Keratinocyte (primary cell): ENCODE measurements around the gene DCST1. TPM values are rescaled to one million over a fixed set of nuclear protein-coding genes. Genes with fewer than 3 reads are reported as not detected.

ENCODE experiments used
- DNase-seq: peaks from one replicate; pipeline ENCODE4 v3.0.0-alpha.2; 2011; ENCODE audit warnings: low read depth, missing footprints, low spot score
- FAIRE-seq: peaks from 2 replicates; lab custom pipeline; 2011; peaks lifted over from hg19 to GRCh38; lab: Jason Lieb, UNC
- H2AFZ ChIP-seq: 2 replicates; pipeline ENCODE4 v1.6.0; 2012; ENCODE audit warnings: low read length, control low read depth, inconsistent platforms; ENCODE audit not compliant: control insufficient read depth
- H3K27ac ChIP-seq: 2 replicates; pipeline ENCODE4 v1.5.1; 2011; ENCODE audit warnings: low read length; ENCODE audit not compliant: control insufficient read depth, insufficient read depth
- H3K27me3 ChIP-seq: 3 replicates; pipeline ENCODE4 v1.6.0; 2011; ENCODE audit warnings: low read length; ENCODE audit not compliant: control insufficient read depth, insufficient read depth; ENCODE audit errors: extremely low read depth
- H3K36me3 ChIP-seq, 2 experiments: 2 replicates in 1 of 2; 3 replicates in 1 of 2; pipeline ENCODE4 v1.5.1; 2011; ENCODE audit warnings: low read length in 2 of 2, mild to moderate bottlenecking in 1 of 2; ENCODE audit not compliant: control insufficient read depth in 2 of 2, insufficient read depth in 2 of 2; ENCODE audit errors: extremely low read depth in 1 of 2
- H3K4me1 ChIP-seq: 3 replicates; pipeline ENCODE4 v1.5.1; 2011; ENCODE audit warnings: low read length; ENCODE audit not compliant: control insufficient read depth, insufficient read depth; ENCODE audit errors: extremely low read depth
- H3K4me2 ChIP-seq: 3 replicates; pipeline ENCODE4 v1.6.0; 2011; ENCODE audit warnings: low read depth, low read length; ENCODE audit not compliant: control insufficient read depth, insufficient read depth; ENCODE audit errors: extremely low read depth
- H3K4me3 ChIP-seq, 3 experiments: fragments of 200-600 bp in 1 of 3; sonication (generic) in 1 of 3; 2 replicates in 2 of 3; 3 replicates in 1 of 3; pipeline ENCODE4 v1.5.1; 2011 to 2016; ENCODE audit warnings: low read length in 3 of 3, mild to moderate bottlenecking in 3 of 3, control low read depth in 2 of 3, inconsistent platforms in 1 of 3, low read depth in 1 of 3, mixed read lengths in 1 of 3, mixed run types in 1 of 3, moderate library complexity in 1 of 3; ENCODE audit not compliant: control insufficient read depth in 2 of 3, insufficient read depth in 2 of 3; ENCODE audit errors: extremely low read depth in 1 of 3
- H3K79me2 ChIP-seq: 2 replicates; pipeline ENCODE4 v1.6.0; 2012; ENCODE audit warnings: low read length; ENCODE audit not compliant: control insufficient read depth, insufficient read depth
- H3K9ac ChIP-seq: 3 replicates; pipeline ENCODE4 v1.6.0; 2011; ENCODE audit warnings: low read length; ENCODE audit not compliant: control insufficient read depth, insufficient read depth; ENCODE audit errors: extremely low read depth
- H3K9me1 ChIP-seq: 3 replicates; pipeline ENCODE4 v1.6.0; 2011; ENCODE audit warnings: low read length; ENCODE audit not compliant: control insufficient read depth, insufficient read depth; ENCODE audit errors: extremely low read depth
- H3K9me3 ChIP-seq: 2 replicates; pipeline ENCODE4 v1.5.1; 2012; ENCODE audit warnings: low read depth, low read length; ENCODE audit not compliant: control insufficient read depth
- H4K20me1 ChIP-seq: 3 replicates; pipeline ENCODE4 v1.6.0; 2011; ENCODE audit warnings: low read length; ENCODE audit not compliant: control insufficient read depth, insufficient read depth; ENCODE audit errors: extremely low read depth
- CTCF ChIP-seq, 3 experiments: IDR thresholded peaks in 1 of 3; conservative IDR thresholded peaks in 1 of 3; optimal IDR thresholded peaks in 1 of 3; 2 replicates in 2 of 3; 3 replicates in 1 of 3; pipeline versions ENCODE3 to v1.5.1; 2011; ENCODE audit warnings: low read length in 3 of 3, mild to moderate bottlenecking in 3 of 3, moderate library complexity in 2 of 3, control low read depth in 1 of 3, inconsistent platforms in 1 of 3; ENCODE audit not compliant: insufficient read depth in 2 of 3; ENCODE audit errors: extremely low read depth in 1 of 3
- EZH2 ChIP-seq: IDR thresholded peaks from one replicate; pipeline ENCODE4 v1.6.1; 2012; ENCODE audit warnings: inconsistent platforms, mild to moderate bottlenecking, low read length, moderate library complexity
- dilution Hi-C: fragments of 300-500 bp; cut with MboI; formaldehyde crosslinking; loops from one replicate; pipeline ENCODE4 v1.7.0; 2020; ENCODE audit warnings: low sequenced_read_pairs; ENCODE audit not compliant: extremely low pct_ligation_motif_present
- polyA plus RNA-seq, 5 experiments: library from polyadenylated mRNA; depleted of rRNA in 3 of 5; stranded (reverse) in 3 of 5; stranded (forward) in 1 of 5; unstranded in 1 of 5; fragments of >200 nt; gene quantifications; 1 replicate in 1 of 5; 2 replicates in 3 of 5; 3 replicates in 1 of 5; pipeline versions ENCODE4 v1.2.1 to v1.2.3, GENCODE V29; 2011 to 2012; ENCODE audit warnings: missing spikeins in 2 of 5, low read depth in 1 of 5, low replicate concordance in 1 of 5

DCST1 gene
- polyA plus RNA-seq, 1 donor (not counting 4 experiments of a cell fraction or from before 2014, with no cell fraction given): not detected

- dilution Hi-C loops: no loop called here
- no peak for DNase-seq
- no peak overlapping the region for H2AFZ ChIP-seq
- H3K9me1 ChIP-seq: no peaks in the 10 kb centered on the region
- H4K20me1 ChIP-seq: no peaks in the 10 kb centered on the region
- H3K4me2 ChIP-seq: peak overlapping the region; percentile 72
- no peaks in the 10 kb centered on the region for H3K36me3 ChIP-seq
- no peaks in the 10 kb centered on the region for H3K27me3 ChIP-seq
- no peaks in the 10 kb centered on the region for H3K9me3 ChIP-seq
- peak overlapping the region; percentile 47 for H3K27ac ChIP-seq
- peak overlapping the region; percentile 31 to 83 (median 76) for H3K4me3 ChIP-seq
- TF ChIP-seq CTCF (optimal IDR thresholded peaks at IDR 0.05 in 1 of 3, IDR thresholded peaks at IDR 0.05 in 1 of 3, conservative IDR thresholded peaks at IDR 0.05 in 1 of 3; ENCODE audit: extremely low read depth in 1 of 3, insufficient read depth in 2 of 3, low read length in 3 of 3): no peak
- TF ChIP-seq EZH2: no peak
- H3K4me1 ChIP-seq: peaks cover 20% of the 10 kb centered on the region
- H3K79me2 ChIP-seq: peaks cover 20% of the 10 kb centered on the region
- H3K9ac ChIP-seq: peak overlapping the region; percentile 75
- no peak for FAIRE-seq
These were observed 33.8 kb upstream of the DCST1 start for GRCh38 chr1:154999571-155000410.

GRCh38 chr1:155000411-155000725 is 33.3 kb upstream of the DCST1 start:
- Histone ChIP-seq H3K27ac (peak overlapping the region; percentile 72), H3K4me1 (peaks cover 25% of the 10 kb centered on the region), H3K9me3 (no peaks in the 10 kb centered on the region), H3K4me2 (peak overlapping the region; percentile 87), H3K79me2 (peaks cover 24% of the 10 kb centered on the region), H3K9ac (peak overlapping the region; percentile 75), H3K9me1 (no peaks in the 10 kb centered on the region), H3K4me3 (peak overlapping the region; percentile 76 to 87 (median 83)), H4K20me1 (no peaks in the 10 kb centered on the region), H3K27me3 (no peaks in the 10 kb centered on the region), H2AFZ (no peak overlapping the region), H3K36me3 (no peaks in the 10 kb centered on the region)
- no peak for DNase-seq
- TF ChIP-seq CTCF (optimal IDR thresholded peaks at IDR 0.05 in 1 of 3, IDR thresholded peaks at IDR 0.05 in 1 of 3, conservative IDR thresholded peaks at IDR 0.05 in 1 of 3; ENCODE audit: extremely low read depth in 1 of 3, insufficient read depth in 2 of 3, low read length in 3 of 3) (no peak), EZH2 (no peak)
- FAIRE-seq: no peak
- dilution Hi-C loops: no loop called here
